Head of caudate nucleus (tissue), 42 donors: ENCODE results near the gene POU2F1.
"Not testable (repeated sequence)": the region's sequence is repeated elsewhere in the genome, so short reads cannot be mapped to it uniquely, and the experiment has no call there.

Experiments
- DNase-seq, 42 donors: peaks; one replicate each; pipeline versions ENCODE4 v3.0.0 to v3.0.0-alpha.2; 2020 to 2021; ENCODE audit warnings: mixed read lengths in 7 of 42
- intact Hi-C: fragments of 100-400 bp; cut with DNase I; formaldehyde crosslinking; loops from one replicate; pipeline ENCODE4 v1.15.0; 2022

Gene POU2F1

GRCh38 chr1:167200749-167201148, 19.9 kb upstream of the POU2F1 start:
- intact Hi-C loops, result no loop called here
- DNase-seq, result no peak

GRCh38 chr1:167202049-167202448, 18.6 kb upstream of the POU2F1 start:
- intact Hi-C loops, result no loop called here
- DNase-seq, result no peak

- DNase-seq, intact Hi-C loops: not testable (repeated sequence)
These were observed 15.2 kb upstream of the POU2F1 start for GRCh38 chr1:167205306-167206050.

- DNase-seq, result no peak
- intact Hi-C loops, result no loop called here
These were observed 14.4 kb upstream of the POU2F1 start for GRCh38 chr1:167206166-167206835.

- intact Hi-C loops, result no loop called here
- DNase-seq, result no peak
These were observed 12.6 kb upstream of the POU2F1 start for GRCh38 chr1:167207940-167208623.

- no peak for DNase-seq
- intact Hi-C loops, result no loop called here
These were observed 12.1 kb upstream of the POU2F1 start for GRCh38 chr1:167208624-167208976.

GRCh38 chr1:167209044-167209443, 11.6 kb upstream of the POU2F1 start:
- intact Hi-C loops, result no loop called here
- DNase-seq, result no peak

GRCh38 chr1:167210966-167211674, 9.6 kb upstream of the POU2F1 start:
- intact Hi-C loops, result no loop called here
- DNase-seq, result no peak

- intact Hi-C loops, result no loop called here
- DNase-seq, result no peak
These were observed 8.7 kb upstream of the POU2F1 start for GRCh38 chr1:167212025-167212424.

- intact Hi-C loops, result loop anchor here (5.0 kb wide), 1 partner anchor 150 kb away; no protein-coding TSS in a partner anchor
- DNase-seq, result no peak
These were observed 3.9 kb upstream of the POU2F1 start for GRCh38 chr1:167216809-167217208.

- DNase-seq, result no peak
- intact Hi-C loops, result loop anchor here (5.0 kb wide), 1 partner anchor 152 kb away; no protein-coding TSS in a partner anchor
These were observed 1.5 kb upstream of the POU2F1 start for GRCh38 chr1:167219194-167219593.

- intact Hi-C loops, result loop anchor here (5.0 to 10.0 kb wide), 3 partner anchors 153 to 715 kb away; partner anchors contain the start of genes DCAF6 and MPC2
These were observed 795 bp upstream of the POU2F1 start for GRCh38 chr1:167219646-167220536.

GRCh38 chr1:167221126-167221737, 546 bp downstream of the POU2F1 start:
- intact Hi-C loops, result loop anchor here (10.0 kb wide), 2 partner anchors 376 to 714 kb away; partner anchors contain the start of genes DCAF6 and MPC2
- DNase-seq, result peak in 19 of 42 donors; percentile 8 to 67 (median 29)

More at GRCh38 chr1:167219646-167220536, 795 bp upstream of the POU2F1 start:
- peak; percentile 62 to 91 (median 80) for DNase-seq

GRCh38 chr1:167221738-167222610, 1.3 kb downstream of the POU2F1 start:
- intact Hi-C loops, result loop anchor here (10.0 kb wide), 2 partner anchors 377 to 713 kb away; partner anchors contain the start of genes DCAF6 and MPC2
- peak; percentile 10 to 77 (median 52) for DNase-seq

- intact Hi-C loops, result loop anchor here (10.0 kb wide), 2 partner anchors 379 to 711 kb away; partner anchors contain the start of genes DCAF6 and MPC2
- no peak for DNase-seq
These were observed 2.7 kb downstream of the POU2F1 start for GRCh38 chr1:167223144-167224103.
